Adipocyte (in vitro differentiated cells): ENCODE data around the gene IDE.
"Not testable (repeated sequence)": the region's sequence is repeated elsewhere in the genome, so short reads cannot be mapped to it uniquely, and the experiment has no call there.

Experiments used
- DNase-seq: peaks from one replicate; pipeline ENCODE4 v3.0.0-alpha.2; 2015; ENCODE audit warnings: low read depth
- H3K27me3 ChIP-seq: replicated peaks from 2 replicates; pipeline ENCODE4 v1.7.0; 2013; ENCODE audit warnings: mild to moderate bottlenecking, low read length, moderate library complexity; ENCODE audit not compliant: control insufficient read depth, insufficient read depth
- H3K36me3 ChIP-seq: 2 replicates; pipeline ENCODE4 v1.7.0; 2013; ENCODE audit warnings: low read length, mild to moderate bottlenecking, moderate library complexity; ENCODE audit not compliant: control insufficient read depth, insufficient read depth, severe bottlenecking
- H3K4me1 ChIP-seq: 2 replicates; pipeline ENCODE4 v1.7.0; 2013; ENCODE audit warnings: mild to moderate bottlenecking, low read length, moderate library complexity; ENCODE audit not compliant: control insufficient read depth, insufficient read depth
- H3K4me3 ChIP-seq: 2 replicates; pipeline ENCODE4 v1.7.0; 2013; ENCODE audit warnings: mild to moderate bottlenecking, low read length, moderate library complexity
- H3K9ac ChIP-seq: 2 replicates; pipeline ENCODE4 v1.7.0; 2013; ENCODE audit warnings: mild to moderate bottlenecking, low read length, moderate library complexity
- H3K9me3 ChIP-seq: 2 replicates; pipeline ENCODE4 v1.7.0; 2013; ENCODE audit warnings: mild to moderate bottlenecking, low read length, moderate library complexity; ENCODE audit not compliant: control insufficient read depth

Gene IDE

DNA sequence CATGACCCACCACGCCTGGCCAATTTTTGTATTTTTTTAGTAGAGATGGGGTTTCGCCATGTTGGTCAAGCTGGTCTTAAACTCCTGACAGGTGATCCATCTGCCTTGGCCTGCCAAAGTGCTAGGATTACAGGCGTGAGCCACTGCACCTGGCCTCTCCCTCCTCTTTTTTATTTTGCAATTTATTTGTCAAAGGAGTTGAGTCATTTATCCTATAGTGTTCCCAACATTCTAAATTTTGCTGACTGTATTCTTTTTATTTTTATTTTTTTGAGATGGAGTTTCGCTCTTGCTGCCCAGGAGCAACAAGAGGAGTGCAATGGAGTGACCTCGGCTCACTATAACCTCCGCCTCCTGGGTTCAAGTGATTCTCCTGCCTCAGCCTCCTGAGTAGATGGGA is 8.5 kb upstream of the IDE start:
- H3K9ac ChIP-seq, H3K4me1 ChIP-seq, DNase-seq, H3K4me3 ChIP-seq, H3K27me3 ChIP-seq, H3K36me3 ChIP-seq, H3K9me3 ChIP-seq: not testable (repeated sequence)

DNA sequence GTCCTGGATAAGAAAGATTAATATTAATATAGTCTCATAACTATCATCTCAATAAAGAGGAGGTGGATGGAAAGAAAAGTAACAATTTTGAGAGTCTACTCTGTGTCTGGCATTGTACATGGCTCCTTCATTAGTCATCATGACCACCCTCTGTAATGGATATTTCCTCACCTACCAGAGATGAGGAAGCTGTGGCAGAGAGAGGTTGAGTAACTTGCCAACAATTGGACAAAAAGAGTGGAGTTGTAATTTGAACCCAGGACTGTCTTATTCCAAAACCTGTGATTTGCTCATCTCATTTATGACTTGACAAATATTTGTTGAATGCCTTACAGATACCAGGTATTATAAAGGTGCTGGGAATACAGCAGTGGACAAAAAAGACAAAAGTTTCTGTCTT is 2.1 kb upstream of the IDE start:
- Histone ChIP-seq H3K9ac (no peak overlapping the region), H3K27me3 (no peaks in the 10 kb centered on the region), H3K4me3 (no peak overlapping the region), H3K36me3 (no peaks in the 10 kb centered on the region), H3K9me3 (no peaks in the 10 kb centered on the region), H3K4me1 (peaks cover 27% of the 10 kb centered on the region)
- DNase-seq: peak; percentile 35

DNA sequence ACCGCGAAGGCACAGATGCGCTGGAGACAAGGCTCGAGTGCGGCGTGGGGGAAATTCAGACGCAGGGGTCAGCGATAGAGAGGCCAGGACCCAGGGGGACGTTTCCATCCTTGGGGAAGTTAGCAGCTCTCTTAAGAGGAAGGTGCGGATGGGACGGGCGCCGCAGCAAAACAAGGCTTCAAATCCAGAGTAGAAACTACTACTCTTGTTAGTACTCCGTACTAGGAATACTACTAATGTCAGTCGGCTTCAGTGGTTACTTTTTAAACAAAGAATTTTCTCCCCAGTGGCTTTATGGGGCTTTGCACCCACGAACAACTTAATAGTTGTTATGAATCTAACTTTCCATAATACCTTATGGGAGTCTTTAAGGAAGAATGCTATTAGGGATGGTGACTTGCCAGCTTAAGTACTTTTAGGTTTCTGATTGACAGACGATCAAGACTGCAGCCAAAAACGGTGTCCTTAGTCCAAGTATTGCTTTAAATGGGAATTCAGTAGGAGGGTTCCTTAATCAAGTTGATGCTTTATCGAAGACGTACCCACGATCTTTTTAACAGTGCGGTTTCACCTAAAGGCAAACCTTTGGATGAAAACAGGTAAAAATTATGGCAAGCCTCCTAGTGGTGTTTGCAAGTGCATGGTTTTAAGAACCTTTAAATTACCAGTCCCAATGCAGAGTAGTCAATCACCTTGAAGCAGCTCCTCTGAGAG is 812 bp upstream of the IDE start:
- Histone ChIP-seq H3K9me3 (no peaks in the 10 kb centered on the region), H3K9ac (peak overlapping the region; percentile 93), H3K36me3 (no peaks in the 10 kb centered on the region), H3K4me3 (peak overlapping the region; percentile 91), H3K27me3 (no peaks in the 10 kb centered on the region), H3K4me1 (peaks cover 27% of the 10 kb centered on the region)
- DNase-seq: no peak

DNA sequence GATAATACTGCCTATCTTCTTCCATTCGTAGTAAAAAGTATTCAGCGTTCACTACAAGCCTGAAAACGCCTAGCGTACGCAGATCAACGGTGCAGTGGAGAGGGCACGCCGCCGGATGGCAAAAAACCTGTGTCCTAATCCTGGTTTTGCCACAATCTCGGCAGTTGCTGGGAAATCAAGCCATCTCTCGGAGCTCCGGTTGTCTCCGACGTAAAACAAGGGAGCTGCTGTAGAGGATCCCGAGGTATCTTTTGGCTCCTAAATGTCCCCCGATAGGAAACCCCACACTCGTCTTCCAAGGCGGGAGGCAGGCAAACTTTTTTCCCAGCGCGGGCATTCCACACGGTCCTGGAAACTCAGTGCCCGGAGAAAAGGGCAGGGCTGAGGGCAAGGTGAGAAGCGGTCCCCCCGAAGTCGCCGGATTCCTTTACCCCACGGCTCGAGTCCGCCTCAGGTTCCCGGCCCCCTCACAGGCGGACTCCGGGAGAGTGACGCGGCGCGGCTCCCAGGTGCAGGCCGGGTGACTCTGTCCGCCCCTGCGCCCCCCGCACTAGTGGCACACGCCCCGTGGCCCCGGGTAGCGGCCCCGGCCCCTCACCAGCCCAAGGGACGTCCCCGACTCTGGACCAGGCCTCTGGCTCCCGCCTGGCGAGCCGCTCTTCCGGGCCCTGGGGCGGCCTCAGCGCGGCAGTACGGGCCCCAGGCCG is 649 bp downstream of the IDE start:
- Histone ChIP-seq H3K4me3 (peak overlapping the region; percentile 91), H3K4me1 (peaks cover 27% of the 10 kb centered on the region), H3K27me3 (no peaks in the 10 kb centered on the region), H3K9me3 (no peaks in the 10 kb centered on the region), H3K36me3 (no peaks in the 10 kb centered on the region), H3K9ac (peak overlapping the region; percentile 93)
- peak; percentile 69 for DNase-seq

DNA sequence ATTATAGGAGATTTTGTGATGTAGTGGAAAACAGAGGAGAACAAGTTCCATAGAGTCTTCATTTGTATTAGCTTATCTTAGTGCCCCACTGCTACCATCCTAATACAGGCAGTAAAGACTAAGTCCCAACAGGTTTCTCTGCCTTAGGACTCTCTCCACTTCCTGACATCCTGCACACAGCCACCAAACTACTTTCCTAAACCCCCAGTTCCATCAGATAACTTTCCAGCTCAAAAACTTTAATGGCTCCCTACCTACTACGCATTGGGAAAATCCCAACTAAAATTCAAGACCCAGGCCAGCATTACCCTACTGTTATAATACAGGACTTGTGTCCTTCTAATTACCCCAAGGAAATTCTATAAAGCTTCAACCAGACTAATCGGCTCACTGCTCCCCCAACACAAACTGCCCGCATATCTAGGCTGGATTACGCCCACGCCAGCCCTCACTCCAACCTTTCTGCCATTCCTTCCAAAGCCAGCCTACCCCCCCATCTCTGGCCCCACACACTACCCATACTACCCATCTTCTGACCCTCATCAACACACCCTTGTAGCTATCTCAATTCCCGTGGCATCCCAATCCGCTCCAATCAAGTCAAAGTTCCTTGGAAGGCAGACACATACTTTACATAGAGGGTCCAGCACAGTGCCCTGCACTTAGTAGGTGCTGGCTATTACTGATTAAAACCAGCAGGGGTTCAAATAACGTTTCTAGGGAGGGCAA is 1.4 kb downstream of the IDE start:
- peak overlapping the region; percentile 93 for H3K9ac ChIP-seq
- peak overlapping the region; percentile 91 for H3K4me3 ChIP-seq
- peak; percentile 30 for DNase-seq
- H3K9me3 ChIP-seq: no peaks in the 10 kb centered on the region
- peaks cover 32% of the 10 kb centered on the region for H3K4me1 ChIP-seq
- H3K27me3 ChIP-seq: no peaks in the 10 kb centered on the region
- H3K36me3 ChIP-seq: no peaks in the 10 kb centered on the region

DNA sequence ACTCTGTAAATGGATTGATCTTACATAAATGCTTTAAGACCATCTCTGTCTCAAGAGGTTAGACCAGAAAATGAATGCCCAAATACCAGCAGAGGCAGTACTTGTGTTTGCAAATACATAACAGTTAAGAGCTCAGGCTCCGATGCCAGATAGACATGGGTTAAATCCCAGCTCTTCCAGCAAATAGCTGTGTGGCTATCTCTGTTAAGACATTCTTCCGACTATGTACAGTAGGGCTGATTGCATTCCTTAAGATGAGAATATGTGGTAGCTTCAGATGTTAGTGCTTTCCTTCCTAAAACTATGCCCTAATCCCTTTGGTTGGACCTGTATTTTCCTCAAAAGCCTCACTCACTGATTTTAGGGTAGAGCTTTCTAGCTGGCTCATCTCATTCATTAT is 2.2 kb downstream of the IDE start:
- DNase-seq: peak; percentile 47
- no peaks in the 10 kb centered on the region for H3K36me3 ChIP-seq
- H3K27me3 ChIP-seq: no peaks in the 10 kb centered on the region
- peak overlapping the region; percentile 91 for H3K4me3 ChIP-seq
- H3K4me1 ChIP-seq: peaks cover 32% of the 10 kb centered on the region
- H3K9ac ChIP-seq: peak overlapping the region; percentile 93
- H3K9me3 ChIP-seq: no peaks in the 10 kb centered on the region

DNA sequence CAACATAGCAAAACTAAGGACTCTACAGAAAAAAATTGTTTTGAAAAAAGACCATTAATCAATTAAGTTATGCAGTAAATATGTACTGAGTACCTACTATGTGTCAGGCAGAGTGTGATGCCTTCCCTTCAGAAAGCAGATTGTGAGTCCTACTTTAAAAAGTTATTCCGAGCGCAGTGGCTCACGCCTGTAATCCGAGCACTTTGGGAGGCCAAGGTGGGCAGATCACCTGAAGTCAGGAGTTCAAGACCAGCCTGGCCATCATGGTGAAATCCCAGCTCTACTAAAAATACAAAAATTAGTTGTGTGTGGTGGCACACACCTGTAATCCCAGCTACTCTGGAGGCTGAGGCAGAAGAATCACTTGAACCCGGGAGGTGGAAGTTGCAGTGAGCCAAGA is 4.2 kb downstream of the IDE start:
- H3K4me3 ChIP-seq, H3K27me3 ChIP-seq, DNase-seq, H3K9me3 ChIP-seq, H3K9ac ChIP-seq, H3K36me3 ChIP-seq: not testable (repeated sequence)
- peaks cover 19% of the 10 kb centered on the region for H3K4me1 ChIP-seq

DNA sequence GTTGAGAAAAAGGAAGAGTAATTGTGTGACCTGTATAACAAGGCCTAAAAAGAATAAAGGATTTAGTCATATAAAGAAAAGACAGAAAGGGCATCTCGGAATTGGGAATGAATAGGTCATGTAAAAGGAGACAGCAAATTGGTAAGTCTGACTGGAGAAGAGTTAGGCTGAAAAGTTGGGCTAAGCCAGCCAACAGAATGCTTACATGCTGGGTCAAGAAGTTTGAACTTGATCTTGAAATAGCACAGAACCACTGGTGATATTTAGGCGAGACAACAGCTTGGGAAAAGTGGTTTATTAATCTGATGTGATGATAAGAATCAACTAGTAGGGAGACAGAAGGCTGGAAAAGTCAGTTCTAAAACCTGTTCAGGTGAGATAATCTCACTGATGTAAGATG is 4.8 kb downstream of the IDE start:
- Histone ChIP-seq H3K9me3 (no peaks in the 10 kb centered on the region), H3K4me3 (no peak overlapping the region), H3K36me3 (peaks cover 3% of the 10 kb centered on the region), H3K27me3 (no peaks in the 10 kb centered on the region), H3K9ac (no peak overlapping the region), H3K4me1 (peaks cover 18% of the 10 kb centered on the region)
- DNase-seq: no peak

DNA sequence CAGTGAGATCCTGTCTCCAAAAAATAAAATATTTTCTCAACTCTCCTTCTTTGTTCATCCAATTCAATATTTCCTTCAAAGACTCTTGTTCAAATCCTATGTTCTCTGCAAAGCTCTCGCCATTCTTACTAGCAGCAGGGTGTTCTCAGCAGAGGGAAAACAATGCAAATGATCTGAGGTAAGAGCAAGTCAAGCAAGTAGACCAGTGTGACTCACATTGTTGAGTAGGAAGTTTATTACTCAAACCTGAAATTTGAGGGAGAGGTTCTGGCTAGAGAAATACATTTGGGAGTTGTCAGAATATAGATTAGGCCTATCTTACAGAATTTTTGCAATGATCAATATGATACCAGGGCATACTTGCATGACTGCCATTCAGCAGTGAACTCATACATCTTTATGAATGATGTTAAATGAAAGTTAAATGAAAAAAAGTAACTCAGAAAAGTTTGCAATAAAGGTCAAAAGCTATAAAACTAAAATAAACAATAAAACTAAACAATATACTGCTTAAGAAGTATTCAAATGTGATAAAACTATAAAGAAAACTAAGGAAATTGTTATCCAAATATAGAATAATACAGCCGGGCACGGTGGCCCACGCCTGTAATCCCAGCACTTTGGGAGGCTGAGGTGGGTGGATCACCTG is 5.8 kb downstream of the IDE start:
- H3K36me3 ChIP-seq: peaks cover 6% of the 10 kb centered on the region
- no peaks in the 10 kb centered on the region for H3K27me3 ChIP-seq
- H3K9me3 ChIP-seq: no peaks in the 10 kb centered on the region
- peak; percentile 57 for DNase-seq
- no peak overlapping the region for H3K9ac ChIP-seq
- H3K4me3 ChIP-seq: no peak overlapping the region
- H3K4me1 ChIP-seq: peaks cover 18% of the 10 kb centered on the region

DNA sequence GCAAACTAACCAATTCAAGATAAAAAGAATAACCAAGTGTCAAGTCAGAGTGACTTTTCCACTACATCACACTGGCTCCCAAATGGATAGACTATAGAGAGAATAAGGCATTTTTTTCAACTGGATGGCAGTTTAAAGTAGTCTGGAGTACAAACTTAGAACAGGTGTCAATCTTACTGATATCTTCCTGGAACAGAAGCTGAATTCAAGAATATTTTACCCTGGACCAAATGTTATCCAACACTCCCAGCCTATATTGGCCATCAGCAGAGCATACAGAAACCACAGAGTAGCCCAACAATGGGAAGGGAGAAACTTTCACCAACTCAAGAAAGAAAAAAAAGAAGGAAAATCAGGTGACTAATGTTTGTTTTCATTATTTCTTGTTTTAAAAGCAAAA is 11.5 kb downstream of the IDE start:
- no peak overlapping the region for H3K4me3 ChIP-seq
- peaks cover 6% of the 10 kb centered on the region for H3K9me3 ChIP-seq
- H3K4me1 ChIP-seq: no peaks in the 10 kb centered on the region
- no peaks in the 10 kb centered on the region for H3K27me3 ChIP-seq
- DNase-seq: no peak
- H3K9ac ChIP-seq: no peak overlapping the region
- H3K36me3 ChIP-seq: peaks cover 40% of the 10 kb centered on the region

DNA sequence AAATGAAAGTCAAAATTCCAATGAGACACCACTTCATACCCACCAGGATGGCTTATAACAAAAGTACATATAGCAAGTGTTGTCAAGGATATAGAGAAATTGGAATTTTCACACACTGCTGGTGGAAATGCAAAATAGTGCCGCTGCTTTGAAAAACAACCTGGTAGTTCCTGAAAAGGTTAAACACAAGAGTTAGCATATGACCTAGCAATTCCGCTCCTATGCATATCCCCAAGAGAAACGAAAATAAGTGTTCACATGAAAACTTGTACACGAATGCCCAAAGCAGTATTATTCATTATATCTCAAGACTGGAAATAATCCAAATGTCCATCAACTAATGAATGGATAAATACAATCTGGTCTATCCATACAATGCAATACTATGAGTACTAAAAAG is 14.8 kb downstream of the IDE start:
- no peak overlapping the region for H3K9ac ChIP-seq
- H3K9me3 ChIP-seq: peaks cover 10% of the 10 kb centered on the region
- no peaks in the 10 kb centered on the region for H3K4me1 ChIP-seq
- H3K36me3 ChIP-seq: peaks cover 53% of the 10 kb centered on the region
- H3K4me3 ChIP-seq: no peak overlapping the region
- DNase-seq: no peak
- no peaks in the 10 kb centered on the region for H3K27me3 ChIP-seq
